Measurements from ENCODE around the gene MEGF11.

DNA sequence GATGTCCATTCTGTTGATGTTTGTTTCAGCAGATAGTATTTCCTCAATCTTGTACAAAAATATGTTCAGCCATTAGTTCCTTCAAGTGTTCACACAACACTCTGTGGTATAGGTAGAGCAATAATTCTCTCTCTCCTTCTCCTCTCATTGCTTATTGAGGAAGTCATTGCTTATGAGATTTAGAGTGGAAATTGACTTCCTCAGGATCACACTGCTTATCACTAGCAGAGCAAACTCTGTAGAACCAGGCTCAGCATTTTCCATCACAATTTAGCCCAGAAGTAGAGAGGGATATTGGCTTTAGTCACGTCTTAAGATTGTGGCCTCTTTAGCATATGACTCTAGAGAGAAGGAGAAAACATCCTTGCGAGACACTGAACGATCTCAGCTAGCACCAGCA lies 353.1 kb downstream of the MEGF11 start:
- no peak for TF ChIP-seq CTCF (conservative IDR thresholded peaks at IDR 0.05; ENCODE audit: low read depth, low read length)
- no peak for TF ChIP-seq EZH2 (IDR thresholded peaks at IDR 0.05; ENCODE audit: low read length, unreplicated experiment)
